Nucleus accumbens (tissue), 56 donors: ENCODE results near the gene CBLC.

Source experiments
- DNase-seq, 56 donors: peaks; one replicate each; lab custom pipeline; 2025; lab: John Stamatoyannopoulos, UW

CBLC gene

GRCh38 chr19:44795398-44795987, 17.8 kb downstream of the CBLC start:
- DNase-seq: no peak

- DNase-seq: peak in 7 of 56 donors; percentile 2 to 18 (median 5)
Measured at GRCh38 chr19:44796701-44797115, 19.0 kb downstream of the CBLC start.

- DNase-seq: no peak
Measured at GRCh38 chr19:44799627-44800346, 22.1 kb downstream of the CBLC start.

- peak in 44 of 56 donors; percentile 4 to 84 (median 34) for DNase-seq
Measured at GRCh38 chr19:44800461-44800860, 22.8 kb downstream of the CBLC start.

GRCh38 chr19:44803442-44804428, 26.0 kb downstream of the CBLC start:
- DNase-seq: no peak

GRCh38 chr19:44806291-44806690, 28.6 kb downstream of the CBLC start:
- DNase-seq: no peak

GRCh38 chr19:44807162-44807561, 29.5 kb downstream of the CBLC start:
- DNase-seq: no peak

- peak in 14 of 56 donors; percentile 1 to 25 (median 8) for DNase-seq
Measured at GRCh38 chr19:44807652-44808462, 30.2 kb downstream of the CBLC start.

GRCh38 chr19:44808463-44809371, 31.0 kb downstream of the CBLC start, which contains the start of gene BCAM:
TSS of gene BCAM (plus strand) at chr19:44809103. CDS start at chr19:44809125, 22 bp downstream.
- DNase-seq: peak in 33 of 56 donors; percentile 1 to 78 (median 21)

GRCh38 chr19:44809577-44810233, 32.0 kb downstream of the CBLC start:
- no peak for DNase-seq

- no peak for DNase-seq
Measured at GRCh38 chr19:44810234-44811121, 32.8 kb downstream of the CBLC start.

GRCh38 chr19:44811122-44811419, 33.4 kb downstream of the CBLC start:
- DNase-seq: no peak

- no peak for DNase-seq
Measured at GRCh38 chr19:44812142-44812718, 34.5 kb downstream of the CBLC start.

- no peak for DNase-seq
Measured at GRCh38 chr19:44813070-44813840, 35.6 kb downstream of the CBLC start.

- no peak for DNase-seq
Measured at GRCh38 chr19:44813841-44814470, 36.3 kb downstream of the CBLC start.

- no peak for DNase-seq
Measured at GRCh38 chr19:44814517-44814916, 36.8 kb downstream of the CBLC start.
